Osteoblast (primary cell): ENCODE measurements around the gene ZCWPW2. TPM values are rescaled to one million over a fixed set of nuclear protein-coding genes. Genes with fewer than 3 reads are reported as not detected.

Source experiments
- DNase-seq: peaks from one replicate; pipeline ENCODE4 v3.0.0; 2011; ENCODE audit warnings: low spot score, mixed read lengths; ENCODE audit not compliant: insufficient read length; ENCODE audit errors: missing footprints
- H2AFZ ChIP-seq: 2 replicates; pipeline ENCODE4 v1.6.0; 2011; ENCODE audit warnings: mild to moderate bottlenecking, low read length
- H3K27ac ChIP-seq: 2 replicates; pipeline ENCODE4 v1.5.1; 2011; ENCODE audit warnings: mild to moderate bottlenecking, low read depth, low read length, moderate library complexity
- H3K27me3 ChIP-seq: 2 replicates; pipeline ENCODE4 v1.6.0; 2012; ENCODE audit warnings: mild to moderate bottlenecking, control low read depth, inconsistent platforms, low read length, moderate library complexity; ENCODE audit not compliant: insufficient read depth
- H3K36me3 ChIP-seq: 2 replicates; pipeline ENCODE4 v1.5.1; 2011; ENCODE audit warnings: mild to moderate bottlenecking, low read length, control low read depth, moderate library complexity; ENCODE audit not compliant: insufficient read depth
- H3K4me1 ChIP-seq: 2 replicates; pipeline ENCODE4 v1.5.1; 2011; ENCODE audit warnings: mild to moderate bottlenecking, low read length, control low read depth, moderate library complexity; ENCODE audit not compliant: insufficient read depth
- H3K4me2 ChIP-seq: 2 replicates; pipeline ENCODE4 v1.6.0; 2011; ENCODE audit warnings: mild to moderate bottlenecking, low read length; ENCODE audit not compliant: insufficient read depth
- H3K4me3 ChIP-seq: fragments of 200-600 bp; sonication (generic); 3 replicates; pipeline ENCODE4 v1.5.1; 2012; ENCODE audit warnings: mild to moderate bottlenecking, low read length, inconsistent platforms; ENCODE audit not compliant: insufficient read depth
- H3K79me2 ChIP-seq: 2 replicates; pipeline ENCODE4 v1.6.0; 2012; ENCODE audit warnings: mild to moderate bottlenecking, low read length, control low read depth, inconsistent platforms; ENCODE audit not compliant: insufficient read depth
- H3K9me3 ChIP-seq: 2 replicates; pipeline ENCODE4 v1.5.1; 2011; ENCODE audit warnings: low read depth, low read length, control low read depth
- H4K20me1 ChIP-seq: 2 replicates; pipeline ENCODE4 v1.6.0; 2012; ENCODE audit warnings: mild to moderate bottlenecking, low read length, control low read depth; ENCODE audit not compliant: insufficient read depth
- total RNA-seq: library from RNA; depleted of rRNA; stranded (reverse); fragments of >200 nt; gene quantifications from 2 replicates; pipeline ENCODE4 v1.2.3, GENCODE V29; 2012
- TF ChIP-seq, protein P1 (sequence below): IDR thresholded peaks from 2 replicates; pipeline ENCODE4 v1.5.1; 2011; ENCODE audit warnings: mild to moderate bottlenecking, low read depth, low read length, moderate library complexity; ENCODE audit errors: extremely low read depth

ZCWPW2 gene
- total RNA-seq, 1 donor, result 0.36 TPM

DNA sequence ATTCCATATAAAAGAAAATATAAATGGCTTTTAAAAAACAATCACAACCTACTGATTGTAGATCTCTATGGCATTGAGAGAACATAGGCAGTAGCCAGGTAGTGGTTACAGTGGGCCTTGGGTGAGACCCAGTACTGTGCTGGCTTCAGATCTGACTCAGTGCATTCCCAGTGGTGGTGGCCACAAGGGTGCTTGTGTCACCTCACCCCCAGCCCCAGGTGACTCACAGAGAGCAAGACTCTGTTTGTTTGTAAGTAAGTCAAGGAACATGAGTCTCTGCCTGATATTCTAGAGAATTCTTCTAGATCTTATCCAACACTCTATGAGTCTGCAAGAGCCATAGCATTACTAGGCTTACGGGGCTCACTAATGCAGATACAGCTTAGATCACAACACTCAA, 118.9 kb downstream of the ZCWPW2 start:
- H3K79me2 ChIP-seq, result no peaks in the 10 kb centered on the region
- no peak for DNase-seq
- no peaks in the 10 kb centered on the region for H3K4me1 ChIP-seq
- no peak overlapping the region for H2AFZ ChIP-seq
- no peaks in the 10 kb centered on the region for H3K36me3 ChIP-seq
- H3K27ac ChIP-seq, result no peak overlapping the region
- TF ChIP-seq, protein P1, sequence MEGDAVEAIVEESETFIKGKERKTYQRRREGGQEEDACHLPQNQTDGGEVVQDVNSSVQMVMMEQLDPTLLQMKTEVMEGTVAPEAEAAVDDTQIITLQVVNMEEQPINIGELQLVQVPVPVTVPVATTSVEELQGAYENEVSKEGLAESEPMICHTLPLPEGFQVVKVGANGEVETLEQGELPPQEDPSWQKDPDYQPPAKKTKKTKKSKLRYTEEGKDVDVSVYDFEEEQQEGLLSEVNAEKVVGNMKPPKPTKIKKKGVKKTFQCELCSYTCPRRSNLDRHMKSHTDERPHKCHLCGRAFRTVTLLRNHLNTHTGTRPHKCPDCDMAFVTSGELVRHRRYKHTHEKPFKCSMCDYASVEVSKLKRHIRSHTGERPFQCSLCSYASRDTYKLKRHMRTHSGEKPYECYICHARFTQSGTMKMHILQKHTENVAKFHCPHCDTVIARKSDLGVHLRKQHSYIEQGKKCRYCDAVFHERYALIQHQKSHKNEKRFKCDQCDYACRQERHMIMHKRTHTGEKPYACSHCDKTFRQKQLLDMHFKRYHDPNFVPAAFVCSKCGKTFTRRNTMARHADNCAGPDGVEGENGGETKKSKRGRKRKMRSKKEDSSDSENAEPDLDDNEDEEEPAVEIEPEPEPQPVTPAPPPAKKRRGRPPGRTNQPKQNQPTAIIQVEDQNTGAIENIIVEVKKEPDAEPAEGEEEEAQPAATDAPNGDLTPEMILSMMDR, result no peak
- no peak overlapping the region for H3K4me2 ChIP-seq
- H4K20me1 ChIP-seq, result no peaks in the 10 kb centered on the region
- no peaks in the 10 kb centered on the region for H3K27me3 ChIP-seq
- H3K4me3 ChIP-seq, result no peak overlapping the region
- no peaks in the 10 kb centered on the region for H3K9me3 ChIP-seq

DNA sequence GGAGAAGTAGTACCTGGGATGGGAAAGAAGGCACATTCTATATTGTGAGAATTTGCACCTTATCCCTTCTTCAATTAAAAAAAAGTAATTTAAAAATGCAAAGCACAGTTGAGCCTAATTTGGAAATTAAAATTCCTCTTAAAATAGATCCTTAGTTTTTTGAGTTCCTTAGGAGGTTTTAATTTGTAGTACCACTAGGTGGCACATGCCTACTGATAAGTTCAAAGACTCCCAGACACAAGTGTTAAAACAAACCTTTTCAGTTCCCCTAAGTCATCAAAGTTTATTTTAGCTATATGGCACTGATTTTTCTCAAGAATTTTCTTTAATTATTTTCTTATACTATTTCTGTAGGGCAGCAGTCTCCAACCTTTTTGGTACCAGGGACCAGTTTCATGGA, 127.7 kb downstream of the ZCWPW2 start:
- TF ChIP-seq, protein P1, result peak; percentile 61
- H3K4me3 ChIP-seq, result no peak overlapping the region
- no peaks in the 10 kb centered on the region for H3K36me3 ChIP-seq
- no peaks in the 10 kb centered on the region for H3K9me3 ChIP-seq
- H3K4me1 ChIP-seq, result no peaks in the 10 kb centered on the region
- no peaks in the 10 kb centered on the region for H4K20me1 ChIP-seq
- no peaks in the 10 kb centered on the region for H3K79me2 ChIP-seq
- H3K4me2 ChIP-seq, result no peak overlapping the region
- no peak overlapping the region for H3K27ac ChIP-seq
- no peak overlapping the region for H2AFZ ChIP-seq
- no peak for DNase-seq
- no peaks in the 10 kb centered on the region for H3K27me3 ChIP-seq

DNA sequence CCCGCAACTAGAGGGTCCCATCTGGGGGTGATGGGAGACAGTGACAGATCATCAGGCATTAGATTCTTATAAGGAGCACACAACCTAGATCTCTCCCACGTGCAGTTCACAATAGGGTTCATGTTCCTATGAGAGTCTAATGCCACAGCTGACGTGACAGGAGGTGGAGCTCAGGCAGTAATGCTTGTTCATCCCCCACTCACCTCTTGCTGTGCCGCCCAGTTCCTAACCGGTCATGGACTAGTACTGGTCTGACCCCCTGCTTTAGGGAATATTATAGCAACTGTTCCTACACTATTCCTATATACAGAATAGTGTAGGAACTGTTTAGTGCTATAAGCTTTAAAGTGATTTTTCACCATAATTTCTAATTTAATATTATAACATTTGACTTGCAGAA, 128.2 kb downstream of the ZCWPW2 start:
- DNase-seq, result no peak
- no peak overlapping the region for H2AFZ ChIP-seq

DNA sequence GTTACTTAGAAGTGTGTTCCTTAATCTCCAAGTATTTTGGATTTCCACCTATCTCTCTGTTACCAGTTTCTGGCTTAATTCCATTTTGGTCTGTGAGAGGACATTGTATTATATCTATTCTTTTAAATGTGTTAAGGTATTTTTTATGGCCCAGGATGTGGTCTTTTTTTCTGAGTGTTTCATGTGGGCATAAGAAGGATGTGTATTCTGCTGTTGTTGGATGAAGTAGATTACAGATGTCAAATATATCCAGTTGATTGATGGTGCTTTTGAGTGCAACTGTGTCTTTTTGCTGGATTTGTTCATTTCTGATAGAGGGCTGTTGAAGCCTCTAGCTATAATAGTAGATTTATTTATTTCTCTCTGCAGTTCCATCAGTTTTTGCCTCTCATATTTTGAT, 136.6 kb downstream of the ZCWPW2 start:
- no peaks in the 10 kb centered on the region for H4K20me1 ChIP-seq
- TF ChIP-seq, protein P1, result no peak

More for the DNA sequence above, 128.2 kb downstream of the ZCWPW2 start:
- H3K4me3 ChIP-seq, result no peak overlapping the region
- no peaks in the 10 kb centered on the region for H3K36me3 ChIP-seq
- H3K9me3 ChIP-seq, result no peaks in the 10 kb centered on the region
- TF ChIP-seq, protein P1, result no peak
- H3K4me1 ChIP-seq, result no peaks in the 10 kb centered on the region
- no peak overlapping the region for H3K4me2 ChIP-seq
- H3K27ac ChIP-seq, result no peak overlapping the region
- no peaks in the 10 kb centered on the region for H4K20me1 ChIP-seq
- H3K79me2 ChIP-seq, result no peaks in the 10 kb centered on the region
- H3K27me3 ChIP-seq, result no peaks in the 10 kb centered on the region

More for the DNA sequence above, 136.6 kb downstream of the ZCWPW2 start:
- Histone ChIP-seq H3K4me3 (no peak overlapping the region), H3K9me3 (no peaks in the 10 kb centered on the region), H3K27me3 (no peaks in the 10 kb centered on the region), H3K4me2 (no peak overlapping the region), H2AFZ (no peak overlapping the region), H3K4me1 (no peaks in the 10 kb centered on the region), H3K79me2 (no peaks in the 10 kb centered on the region), H3K27ac (no peak overlapping the region), H3K36me3 (no peaks in the 10 kb centered on the region)
- no peak for DNase-seq
